Ishikawa (cell line): Measurements from ENCODE around the gene QRSL1.

Experiments used
- CEBPB ChIP-seq: IDR thresholded peaks from 2 replicates; pipeline ENCODE4 v1.6.1; 2012
- CREB1 ChIP-seq: IDR thresholded peaks from 2 replicates; pipeline ENCODE4 v1.6.1; 2012; ENCODE audit warnings: low read depth
- EGR1 ChIP-seq: IDR thresholded peaks from 2 replicates; pipeline ENCODE4 v1.6.1; 2012
- EP300 ChIP-seq: IDR thresholded peaks from 2 replicates; pipeline ENCODE4 v1.6.1; 2012; ENCODE audit warnings: borderline replicate concordance
- FOXM1 ChIP-seq: IDR thresholded peaks from 2 replicates; pipeline ENCODE4 v1.6.1; 2012; ENCODE audit warnings: low read depth, borderline replicate concordance
- MAX ChIP-seq: IDR thresholded peaks from 2 replicates; pipeline ENCODE4 v1.6.1; 2012
- NFIC ChIP-seq: IDR thresholded peaks from 2 replicates; pipeline ENCODE4 v1.6.1; 2012
- RAD21 ChIP-seq: IDR thresholded peaks from 2 replicates; pipeline ENCODE4 v1.6.1; 2012; ENCODE audit warnings: low read depth
- REST ChIP-seq: IDR thresholded peaks from 2 replicates; pipeline ENCODE4 v1.6.1; 2012; ENCODE audit warnings: low read depth, mild to moderate bottlenecking
- TAF1 ChIP-seq: IDR thresholded peaks from 2 replicates; pipeline ENCODE4 v1.6.1; 2012; ENCODE audit warnings: low read depth, mild to moderate bottlenecking
- TCF12 ChIP-seq: IDR thresholded peaks from 2 replicates; pipeline ENCODE4 v1.6.1; 2012; ENCODE audit warnings: low read depth
- TEAD4 ChIP-seq: IDR thresholded peaks from 2 replicates; pipeline ENCODE4 v1.6.1; 2012
- USF1 ChIP-seq: IDR thresholded peaks from 2 replicates; pipeline ENCODE4 v1.6.1; 2012
- YY1 ChIP-seq: IDR thresholded peaks from 2 replicates; pipeline ENCODE4 v1.6.1; 2012; ENCODE audit warnings: low read depth
- ZBTB7A ChIP-seq: IDR thresholded peaks from 2 replicates; pipeline ENCODE4 v1.6.1; 2012; ENCODE audit warnings: low read depth

Gene QRSL1

GRCh38 chr6:106626485-106626884 is 2.9 kb upstream of the QRSL1 start:
- TF ChIP-seq FOXM1: no peak
- TF ChIP-seq TEAD4: no peak
- no peak for TF ChIP-seq EP300
- TF ChIP-seq RAD21: no peak
- no peak for TF ChIP-seq ZBTB7A
- no peak for TF ChIP-seq MAX
- TF ChIP-seq CREB1: no peak
- TF ChIP-seq TCF12: no peak
- no peak for TF ChIP-seq USF1
- TF ChIP-seq EGR1: no peak
- TF ChIP-seq CEBPB: no peak
- no peak for TF ChIP-seq REST
- no peak for TF ChIP-seq TAF1
- no peak for TF ChIP-seq NFIC

DNA sequence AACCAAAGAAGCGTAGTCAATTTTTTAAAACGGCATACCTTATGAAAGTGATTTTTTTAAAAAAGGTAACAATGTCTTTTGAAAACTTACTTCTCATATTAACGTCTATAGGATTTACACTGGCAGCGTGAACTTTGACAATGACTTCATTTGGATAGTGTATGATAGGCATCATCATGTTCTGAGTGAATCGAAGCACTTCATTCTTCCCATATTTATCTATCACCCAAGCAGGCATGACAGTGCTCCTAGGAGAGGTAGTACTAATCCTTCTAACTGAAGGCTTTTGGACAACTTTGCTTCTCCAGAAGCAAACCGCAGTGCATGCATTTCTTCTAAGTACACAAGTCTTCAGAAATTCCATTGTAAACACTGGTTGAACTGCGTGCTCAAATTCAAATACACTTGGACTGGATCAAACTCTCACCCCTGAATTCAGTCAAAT is 698 bp upstream of the QRSL1 start:
- TF ChIP-seq NFIC (no peak), USF1 (no peak), CREB1 (no peak), CEBPB (no peak), REST (no peak), FOXM1 (no peak), TEAD4 (no peak), TAF1 (no peak), EGR1 (no peak), RAD21 (no peak), YY1 (no peak), MAX (no peak), EP300 (no peak), TCF12 (no peak)

- TF ChIP-seq NFIC (no peak), TCF12 (no peak), EP300 (no peak), RAD21 (no peak), MAX (no peak), EGR1 (no peak), CEBPB (no peak), TAF1 (no peak), FOXM1 (no peak), ZBTB7A (no peak), USF1 (no peak)
These were observed 433 bp downstream of the QRSL1 start for GRCh38 chr6:106629859-106630163.

GRCh38 chr6:106630366-106630765 is 988 bp downstream of the QRSL1 start:
- TF ChIP-seq REST (no peak), CEBPB (no peak), NFIC (no peak), ZBTB7A (no peak), YY1 (no peak), RAD21 (no peak), TCF12 (no peak), CREB1 (no peak), EGR1 (no peak), USF1 (no peak), TAF1 (no peak), FOXM1 (no peak), TEAD4 (no peak), MAX (no peak), EP300 (no peak)
